Stimulated activated CD4-positive, alpha-beta T cell treated with anti-CD3 and anti-CD28 coated beads, Interleukin-2, amount 100 ng/mL, for 48 hours (primary cell): ENCODE data around the gene HBA2.
"Not testable (repeated sequence)": the region's sequence is repeated elsewhere in the genome, so short reads cannot be mapped to it uniquely, and the experiment has no call there.

Source experiments
- DNase-seq, 2 donors: peaks; one replicate each; pipeline ENCODE4 v3.0.0-alpha.2; 2020

HBA2 gene

DNA sequence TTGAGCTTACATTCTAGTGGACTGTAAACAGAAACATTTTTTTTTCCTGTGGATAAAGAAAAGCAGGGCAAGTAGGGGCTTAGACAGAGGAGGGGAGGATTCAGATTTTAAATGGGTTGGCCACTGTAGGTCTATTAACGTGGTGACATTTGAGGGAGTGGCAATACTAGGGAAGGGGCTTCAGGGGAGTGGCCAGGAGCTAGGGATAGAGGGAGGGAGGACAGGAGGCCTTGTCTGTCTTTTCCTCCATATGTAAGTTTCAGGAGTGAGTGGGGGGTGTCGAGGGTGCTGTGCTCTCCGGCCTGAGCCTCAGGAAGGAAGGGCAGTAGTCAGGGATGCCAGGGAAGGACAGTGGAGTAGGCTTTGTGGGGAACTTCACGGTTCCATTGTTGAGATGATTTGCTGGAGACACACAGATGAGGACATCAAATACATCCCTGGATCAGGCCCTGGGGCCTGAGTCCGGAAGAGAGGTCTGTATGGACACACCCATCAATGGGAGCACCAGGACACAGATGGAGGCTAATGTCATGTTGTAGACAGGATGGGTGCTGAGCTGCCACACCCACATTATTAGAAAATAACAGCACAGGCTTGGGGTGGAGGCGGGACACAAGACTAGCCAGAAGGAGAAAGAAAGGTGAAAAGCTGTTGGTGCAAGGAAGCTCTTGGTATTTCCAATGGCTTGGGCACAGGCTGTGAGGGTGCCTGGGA, 13.4 kb upstream of the HBA2 start:
- DNase-seq: no peak

DNA sequence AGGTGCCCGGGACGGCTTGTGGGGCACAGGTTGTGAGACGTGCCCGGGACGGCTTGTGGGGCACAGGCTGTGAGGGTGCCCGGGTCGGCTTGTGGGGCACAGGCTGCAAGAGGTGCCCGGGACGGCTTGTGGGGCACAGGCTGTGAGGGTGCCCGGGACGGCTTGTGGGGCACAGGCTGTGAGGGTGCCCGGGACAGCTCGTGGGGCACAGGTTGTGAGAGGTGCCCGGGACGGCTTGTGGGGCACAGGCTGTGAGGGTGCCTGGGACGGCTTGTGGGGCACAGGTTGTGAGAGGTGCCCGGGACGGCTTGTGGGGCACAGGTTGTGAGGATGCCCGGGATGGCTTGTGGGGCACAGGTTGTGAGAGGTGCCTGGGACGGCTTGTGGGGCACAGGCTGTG, 12.4 kb upstream of the HBA2 start:
- not testable (repeated sequence) for DNase-seq

DNA sequence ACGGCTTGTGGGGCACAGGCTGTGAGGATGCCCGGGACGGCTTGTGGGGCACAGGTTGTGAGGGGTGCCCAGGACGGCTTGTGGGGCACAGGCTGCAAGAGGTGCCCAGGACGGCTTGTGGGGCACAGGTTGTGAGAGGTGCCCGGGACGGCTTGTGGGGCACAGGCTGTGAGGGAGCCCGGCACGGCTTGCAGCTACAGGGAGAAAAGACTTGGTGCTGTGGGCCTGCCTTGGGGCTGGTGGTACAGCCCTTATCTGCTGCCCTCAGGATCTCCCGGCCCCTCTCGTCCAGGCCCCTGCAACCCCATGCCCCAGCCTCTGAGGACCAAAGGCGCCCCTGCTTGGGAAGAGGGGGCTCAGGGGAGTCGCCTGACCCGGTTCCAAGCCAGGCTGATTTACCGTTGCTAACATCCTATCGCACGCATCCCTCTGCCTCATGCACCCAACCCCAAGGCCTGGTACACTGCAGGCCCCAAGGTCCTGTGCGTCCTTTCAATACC, 11.9 kb upstream of the HBA2 start:
- no peak for DNase-seq

DNA sequence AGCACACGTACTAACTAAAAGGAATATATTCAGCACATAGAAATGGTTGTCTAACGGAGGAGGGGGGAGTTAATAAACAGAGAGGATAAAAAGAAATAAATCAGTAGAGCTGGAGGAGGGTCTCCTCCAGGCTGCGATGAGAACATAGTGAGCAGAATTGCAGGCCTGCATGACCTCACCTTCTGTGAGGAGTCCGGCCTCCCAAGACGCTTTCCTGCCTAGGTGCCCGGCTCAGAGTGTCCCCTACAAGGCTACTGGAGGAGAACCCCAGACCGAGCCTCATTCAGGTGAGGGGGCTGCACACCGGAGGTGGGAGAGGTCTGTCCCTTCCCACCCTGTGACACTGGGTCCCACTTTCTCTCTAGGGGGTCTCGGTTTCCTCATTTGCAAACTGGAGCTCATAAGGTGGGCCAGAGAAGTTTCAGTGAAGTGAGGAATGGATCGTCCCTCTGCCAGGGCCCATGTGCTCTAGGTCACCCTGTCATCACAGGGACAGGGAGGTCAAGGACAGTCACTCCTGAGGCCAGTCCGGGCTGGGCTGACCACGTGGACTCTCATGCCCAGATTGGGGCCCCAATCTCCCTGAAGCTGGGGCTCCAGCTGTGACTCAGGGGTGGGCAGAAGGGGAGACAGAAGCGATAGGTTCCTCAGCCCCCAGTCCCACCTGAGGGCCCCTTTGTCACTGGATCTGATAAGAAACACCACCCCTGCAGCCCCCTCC, 10.2 kb upstream of the HBA2 start:
- no peak for DNase-seq

DNA sequence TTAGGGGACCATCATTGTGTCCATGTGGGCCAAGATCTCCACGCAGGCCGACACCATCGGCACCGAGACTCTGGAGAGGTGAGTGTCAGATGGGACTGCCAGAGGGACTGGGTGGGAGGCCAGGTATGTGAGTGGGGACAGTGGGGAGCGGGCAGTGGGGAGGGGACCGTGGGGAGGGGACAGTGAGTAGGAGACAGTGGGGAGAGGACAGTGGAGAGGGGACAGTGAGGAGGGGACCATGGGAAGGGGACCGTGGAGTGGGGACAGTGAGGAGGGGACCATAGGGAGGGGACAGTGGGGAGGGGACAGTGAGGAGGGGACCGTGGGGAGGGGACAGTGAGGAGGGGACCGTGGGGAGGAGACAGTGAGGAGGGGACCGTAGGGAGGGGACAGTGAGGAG, 9.5 kb upstream of the HBA2 start:
- not testable (repeated sequence) for DNase-seq

DNA sequence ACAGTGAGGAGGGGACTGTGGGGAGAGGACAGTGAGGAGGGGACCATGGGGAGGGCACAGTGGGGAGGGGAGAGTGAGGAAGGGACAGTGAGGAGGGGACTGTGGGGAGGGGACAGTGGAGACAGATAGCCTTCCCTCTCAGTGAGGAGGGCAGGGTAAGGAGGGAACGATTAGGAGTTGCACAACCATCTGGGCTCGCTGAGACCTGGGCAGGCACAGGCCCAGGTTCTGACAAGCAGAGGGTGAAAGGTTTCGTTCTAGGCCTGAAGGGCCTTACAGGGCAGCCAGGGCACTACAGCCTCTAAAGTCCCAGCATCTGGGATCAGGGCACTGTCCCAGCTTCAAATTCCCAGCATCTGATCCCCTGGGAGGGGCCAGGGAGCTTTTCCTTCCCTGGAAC, 9.0 kb upstream of the HBA2 start:
- DNase-seq: not testable (repeated sequence)

DNA sequence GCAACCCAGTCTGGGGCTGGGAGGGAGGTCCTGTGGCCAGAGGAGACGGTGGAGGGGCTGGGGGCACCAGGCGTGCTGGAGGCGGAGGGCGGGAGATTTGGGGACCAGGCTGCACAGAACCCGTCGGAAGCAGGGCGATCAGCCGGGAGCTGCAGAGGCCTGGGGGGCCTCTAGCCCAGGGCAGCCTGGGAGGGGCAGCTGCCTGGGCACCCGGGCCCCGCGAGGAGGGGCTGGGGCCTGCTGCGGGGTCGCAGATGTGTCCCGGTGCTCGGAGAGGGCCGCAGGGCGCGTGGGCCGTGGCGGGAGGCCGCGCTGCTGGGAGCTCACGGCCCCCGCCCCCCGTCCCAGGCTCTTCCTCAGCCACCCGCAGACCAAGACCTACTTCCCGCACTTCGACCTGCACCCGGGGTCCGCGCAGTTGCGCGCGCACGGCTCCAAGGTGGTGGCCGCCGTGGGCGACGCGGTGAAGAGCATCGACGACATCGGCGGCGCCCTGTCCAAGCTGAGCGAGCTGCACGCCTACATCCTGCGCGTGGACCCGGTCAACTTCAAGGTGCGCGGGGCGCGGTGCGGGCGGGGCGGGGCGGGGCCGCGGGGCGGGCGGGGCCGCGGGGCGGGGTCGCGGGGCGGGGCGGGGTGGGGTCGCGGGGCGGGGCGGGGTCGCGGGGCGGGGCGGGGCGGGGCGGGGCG, 8.4 kb upstream of the HBA2 start:
- DNase-seq: not testable (repeated sequence)

DNA sequence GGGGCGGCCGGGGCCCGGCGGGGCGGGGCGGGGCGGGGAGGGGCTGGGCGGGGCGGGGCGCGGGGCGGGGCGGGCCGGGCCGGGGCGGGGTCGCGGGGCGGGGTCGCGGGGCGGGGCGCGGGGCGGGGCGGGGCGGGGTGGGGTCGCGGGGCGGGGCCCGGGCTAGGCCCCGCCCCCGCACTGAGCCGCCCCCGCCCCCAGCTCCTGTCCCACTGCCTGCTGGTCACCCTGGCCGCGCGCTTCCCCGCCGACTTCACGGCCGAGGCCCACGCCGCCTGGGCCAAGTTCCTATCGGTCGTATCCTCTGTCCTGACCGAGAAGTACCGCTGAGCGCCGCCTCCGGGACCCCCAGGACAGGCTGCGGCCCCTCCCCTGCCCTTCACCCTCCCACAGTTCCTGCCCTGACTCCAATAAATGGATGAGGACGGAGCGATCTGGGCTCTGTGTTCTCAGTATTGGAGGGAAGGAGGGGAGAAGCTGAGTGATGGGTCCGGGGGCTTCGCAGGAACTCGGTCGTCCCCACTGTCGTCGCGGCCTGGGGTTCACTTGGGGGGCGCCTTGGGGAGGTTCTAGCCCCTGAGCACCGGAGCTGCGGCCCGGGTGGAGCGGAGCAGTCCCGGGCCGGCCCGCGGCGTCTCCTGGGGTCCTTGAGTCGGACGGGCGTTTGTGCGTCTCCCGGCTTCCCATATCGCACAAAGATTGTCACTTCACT, 7.7 kb upstream of the HBA2 start:
- DNase-seq: no peak

DNA sequence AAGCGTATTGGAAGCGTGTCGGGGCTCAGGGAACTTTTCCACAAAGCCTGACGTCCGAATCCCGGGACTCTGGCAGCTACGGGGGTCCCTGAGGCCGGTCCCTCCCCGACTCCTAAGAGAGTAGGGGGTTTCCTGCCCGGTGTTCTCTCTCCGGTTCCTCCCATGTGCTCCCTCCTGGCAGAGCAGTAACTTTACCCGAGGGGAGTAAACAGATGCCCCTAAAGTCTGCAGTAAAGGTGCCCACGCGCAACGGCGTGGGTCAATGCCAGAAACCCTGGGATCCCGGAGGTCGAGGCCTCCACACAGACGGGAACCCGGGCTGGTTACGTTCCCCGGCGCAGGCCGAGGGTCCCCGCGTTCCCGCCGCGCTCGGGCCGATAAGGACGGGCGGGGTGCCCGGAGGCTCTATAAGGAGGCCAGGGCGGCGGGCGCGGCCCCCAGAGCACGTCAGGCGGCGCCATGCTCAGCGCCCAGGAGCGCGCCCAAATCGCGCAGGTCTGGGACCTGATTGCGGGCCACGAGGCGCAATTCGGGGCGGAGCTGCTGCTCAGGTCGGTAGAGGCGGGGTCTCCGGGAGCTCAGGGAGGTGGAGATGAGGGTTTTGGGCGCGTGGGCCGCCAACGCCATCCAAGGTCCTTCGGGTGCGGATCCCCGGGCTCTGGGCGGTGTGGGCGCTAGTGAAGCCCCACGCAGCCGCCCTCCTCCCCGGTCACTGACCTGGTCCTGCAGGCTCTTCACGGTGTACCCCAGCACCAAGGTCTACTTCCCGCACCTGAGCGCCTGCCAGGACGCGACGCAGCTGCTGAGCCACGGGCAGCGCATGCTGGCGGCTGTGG, 6.9 kb upstream of the HBA2 start, which contains the start of gene HBM:
Gene HBM, plus strand, starts transcription at position 440 of the 836 bp plus-strand sequence. Its CDS starts 20 bp downstream, at position 460.
- DNase-seq: no peak

DNA sequence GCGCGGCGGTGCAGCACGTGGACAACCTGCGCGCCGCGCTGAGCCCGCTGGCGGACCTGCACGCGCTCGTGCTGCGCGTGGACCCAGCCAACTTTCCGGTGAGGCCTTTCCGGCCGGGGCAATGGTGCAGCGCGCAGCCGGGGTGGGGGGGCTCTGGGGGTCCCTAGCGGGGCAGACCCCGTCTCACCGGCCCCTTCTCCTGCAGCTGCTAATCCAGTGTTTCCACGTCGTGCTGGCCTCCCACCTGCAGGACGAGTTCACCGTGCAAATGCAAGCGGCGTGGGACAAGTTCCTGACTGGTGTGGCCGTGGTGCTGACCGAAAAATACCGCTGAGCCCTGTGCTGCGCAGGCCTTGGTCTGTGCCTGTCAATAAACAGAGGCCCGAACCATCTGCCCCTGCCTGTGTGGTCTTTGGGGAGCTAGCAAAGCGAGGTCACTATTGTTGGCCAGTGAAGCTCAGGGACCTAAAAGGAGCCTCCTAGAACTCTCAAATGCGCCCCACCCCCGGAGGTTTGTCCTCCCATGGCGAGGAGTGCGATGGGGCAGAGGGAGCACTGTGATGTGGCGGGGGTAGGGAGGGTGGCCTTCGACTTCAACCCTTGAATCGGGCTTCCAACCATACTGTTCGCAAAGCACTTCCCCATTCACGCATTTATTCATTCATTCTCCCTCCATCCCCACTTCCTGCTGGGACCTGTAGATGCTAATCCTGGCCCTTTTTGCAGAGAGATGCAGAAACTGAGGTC, 6.1 kb upstream of the HBA2 start:
- no peak for DNase-seq

DNA sequence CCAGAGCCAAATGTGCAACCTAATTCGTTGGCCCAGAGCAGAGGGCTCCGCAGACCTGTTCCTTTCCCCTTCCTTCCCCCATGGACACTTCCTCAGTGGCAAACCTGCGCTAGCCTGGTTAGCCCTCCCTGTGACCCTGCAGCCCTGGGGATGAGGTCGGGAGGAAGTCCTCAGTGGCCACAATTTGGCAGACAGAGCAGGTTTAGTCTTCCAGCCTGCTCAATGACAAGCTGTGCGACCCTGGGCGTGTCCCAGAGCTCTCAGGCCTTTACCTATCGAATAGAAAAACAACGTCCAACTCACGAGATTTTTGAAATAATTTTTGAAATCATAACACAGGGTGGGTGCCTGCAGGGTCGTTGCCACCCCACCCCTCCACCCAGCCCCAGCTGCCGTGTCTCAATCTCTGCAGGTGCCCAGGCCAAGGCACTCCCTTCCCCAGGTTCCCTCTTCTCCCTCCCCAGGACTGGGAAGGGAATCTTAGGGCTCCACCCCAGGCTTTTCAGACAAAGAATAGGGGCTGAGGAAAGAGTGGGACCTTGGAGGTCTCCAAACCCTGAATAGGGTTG, 5.5 kb upstream of the HBA2 start:
- DNase-seq: no peak

DNA sequence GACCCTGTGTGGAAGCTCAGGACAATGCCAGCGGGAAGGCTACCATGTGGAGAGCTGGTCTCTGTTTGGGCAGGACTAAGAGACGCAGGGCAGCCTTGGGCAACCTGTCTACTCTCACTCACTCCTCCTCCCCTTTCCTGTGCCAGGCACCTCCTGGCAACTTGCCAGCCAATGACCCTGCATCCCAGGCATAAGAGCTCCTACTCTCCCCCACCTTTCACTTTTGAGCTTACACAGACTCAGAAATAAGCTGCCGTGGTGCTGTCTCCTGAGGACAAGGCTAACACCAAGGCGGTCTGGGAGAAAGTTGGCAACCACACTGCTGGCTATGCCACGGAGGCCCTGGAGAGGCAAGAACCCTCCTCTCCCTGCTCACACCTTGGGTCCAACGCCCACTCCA, 4.3 kb upstream of the HBA2 start:
- DNase-seq: no peak

DNA sequence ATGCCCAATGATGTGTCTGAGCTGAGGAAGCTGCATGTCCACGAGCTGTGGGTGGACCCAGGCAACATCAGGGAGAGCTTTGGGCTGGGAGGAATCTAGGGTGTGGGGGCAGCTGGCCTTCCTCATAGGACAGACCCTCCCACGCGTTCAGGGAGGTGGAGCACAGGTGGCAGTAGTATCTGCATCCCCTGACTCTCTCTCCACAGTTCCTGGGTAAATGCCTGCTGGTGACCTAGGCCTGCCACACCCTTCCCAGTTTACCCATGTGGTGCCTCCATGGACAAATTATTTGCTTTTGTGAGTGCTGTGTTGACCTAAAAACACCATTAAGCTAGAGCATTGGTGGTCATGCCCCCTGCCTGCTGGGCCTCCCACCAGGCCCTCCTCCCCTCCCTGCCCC, 3.7 kb upstream of the HBA2 start:
- no peak for DNase-seq

DNA sequence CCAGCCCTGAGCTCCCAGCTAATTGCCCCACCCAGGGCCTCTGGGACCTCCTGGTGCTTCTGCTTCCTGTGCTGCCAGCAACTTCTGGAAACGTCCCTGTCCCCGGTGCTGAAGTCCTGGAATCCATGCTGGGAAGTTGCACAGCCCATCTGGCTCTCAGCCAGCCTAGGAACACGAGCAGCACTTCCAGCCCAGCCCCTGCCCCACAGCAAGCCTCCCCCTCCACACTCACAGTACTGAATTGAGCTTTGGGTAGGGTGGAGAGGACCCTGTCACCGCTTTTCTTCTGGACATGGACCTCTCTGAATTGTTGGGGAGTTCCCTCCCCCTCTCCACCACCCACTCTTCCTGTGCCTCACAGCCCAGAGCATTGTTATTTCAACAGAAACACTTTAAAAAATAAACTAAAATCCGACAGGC, 2.6 kb upstream of the HBA2 start:
- not testable (repeated sequence) for DNase-seq

DNA sequence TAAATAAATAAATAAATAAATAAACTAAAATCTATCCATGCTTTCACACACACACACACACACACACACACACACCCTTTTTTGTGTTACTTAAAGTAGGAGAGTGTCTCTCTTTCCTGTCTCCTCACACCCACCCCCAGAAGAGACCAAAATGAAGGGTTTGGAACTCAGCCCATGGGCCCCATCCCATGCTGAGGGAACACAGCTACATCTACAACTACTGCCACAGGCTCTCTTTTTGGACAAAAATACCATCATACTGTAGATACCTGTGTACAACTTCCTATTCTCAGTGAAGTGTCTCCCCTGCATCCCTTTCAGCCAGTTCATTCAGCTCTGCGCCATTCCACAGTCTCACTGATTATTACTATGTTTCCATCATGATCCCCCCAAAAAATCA, 1.9 kb upstream of the HBA2 start:
- no peak for DNase-seq

DNA sequence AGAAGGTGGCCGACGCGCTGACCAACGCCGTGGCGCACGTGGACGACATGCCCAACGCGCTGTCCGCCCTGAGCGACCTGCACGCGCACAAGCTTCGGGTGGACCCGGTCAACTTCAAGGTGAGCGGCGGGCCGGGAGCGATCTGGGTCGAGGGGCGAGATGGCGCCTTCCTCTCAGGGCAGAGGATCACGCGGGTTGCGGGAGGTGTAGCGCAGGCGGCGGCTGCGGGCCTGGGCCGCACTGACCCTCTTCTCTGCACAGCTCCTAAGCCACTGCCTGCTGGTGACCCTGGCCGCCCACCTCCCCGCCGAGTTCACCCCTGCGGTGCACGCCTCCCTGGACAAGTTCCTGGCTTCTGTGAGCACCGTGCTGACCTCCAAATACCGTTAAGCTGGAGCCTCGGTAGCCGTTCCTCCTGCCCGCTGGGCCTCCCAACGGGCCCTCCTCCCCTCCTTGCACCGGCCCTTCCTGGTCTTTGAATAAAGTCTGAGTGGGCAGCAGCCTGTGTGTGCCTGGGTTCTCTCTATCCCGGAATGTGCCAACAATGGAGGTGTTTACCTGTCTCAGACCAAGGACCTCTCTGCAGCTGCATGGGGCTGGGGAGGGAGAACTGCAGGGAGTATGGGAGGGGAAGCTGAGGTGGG, 657 bp downstream of the HBA2 start:
- not testable (repeated sequence) for DNase-seq

DNA sequence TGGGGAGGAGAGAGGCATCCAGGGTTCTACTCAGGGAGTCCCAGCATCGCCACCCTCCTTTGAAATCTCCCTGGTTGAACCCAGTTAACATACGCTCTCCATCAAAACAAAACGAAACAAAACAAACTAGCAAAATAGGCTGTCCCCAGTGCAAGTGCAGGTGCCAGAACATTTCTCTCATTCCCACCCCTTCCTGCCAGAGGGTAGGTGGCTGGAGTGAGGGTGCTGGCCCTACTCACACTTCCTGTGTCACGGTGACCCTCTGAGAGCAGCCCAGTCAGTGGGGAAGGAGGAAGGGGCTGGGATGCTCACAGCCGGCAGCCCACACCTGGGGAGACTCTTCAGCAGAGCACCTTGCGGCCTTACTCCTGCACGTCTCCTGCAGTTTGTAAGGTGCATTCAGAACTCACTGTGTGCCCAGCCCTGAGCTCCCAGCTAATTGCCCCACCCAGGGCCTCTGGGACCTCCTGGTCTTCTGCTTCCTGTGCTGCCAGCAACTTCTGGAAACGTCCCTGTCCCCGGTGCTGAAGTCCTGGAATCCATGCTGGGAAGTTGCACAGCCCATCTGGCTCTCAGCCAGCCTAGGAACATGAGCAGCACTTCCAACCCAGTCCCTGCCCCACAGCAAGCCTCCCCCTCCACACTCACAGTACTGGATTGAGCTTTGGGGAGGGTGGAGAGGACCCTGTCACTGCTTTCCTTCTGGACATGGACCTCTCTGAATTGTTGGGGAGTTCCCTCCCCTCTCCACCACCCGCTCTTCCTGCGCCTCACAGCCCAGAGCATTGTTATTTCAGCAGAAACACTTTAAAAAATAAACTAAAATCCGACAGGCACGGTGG, 1.5 kb downstream of the HBA2 start:
- DNase-seq: not testable (repeated sequence)

DNA sequence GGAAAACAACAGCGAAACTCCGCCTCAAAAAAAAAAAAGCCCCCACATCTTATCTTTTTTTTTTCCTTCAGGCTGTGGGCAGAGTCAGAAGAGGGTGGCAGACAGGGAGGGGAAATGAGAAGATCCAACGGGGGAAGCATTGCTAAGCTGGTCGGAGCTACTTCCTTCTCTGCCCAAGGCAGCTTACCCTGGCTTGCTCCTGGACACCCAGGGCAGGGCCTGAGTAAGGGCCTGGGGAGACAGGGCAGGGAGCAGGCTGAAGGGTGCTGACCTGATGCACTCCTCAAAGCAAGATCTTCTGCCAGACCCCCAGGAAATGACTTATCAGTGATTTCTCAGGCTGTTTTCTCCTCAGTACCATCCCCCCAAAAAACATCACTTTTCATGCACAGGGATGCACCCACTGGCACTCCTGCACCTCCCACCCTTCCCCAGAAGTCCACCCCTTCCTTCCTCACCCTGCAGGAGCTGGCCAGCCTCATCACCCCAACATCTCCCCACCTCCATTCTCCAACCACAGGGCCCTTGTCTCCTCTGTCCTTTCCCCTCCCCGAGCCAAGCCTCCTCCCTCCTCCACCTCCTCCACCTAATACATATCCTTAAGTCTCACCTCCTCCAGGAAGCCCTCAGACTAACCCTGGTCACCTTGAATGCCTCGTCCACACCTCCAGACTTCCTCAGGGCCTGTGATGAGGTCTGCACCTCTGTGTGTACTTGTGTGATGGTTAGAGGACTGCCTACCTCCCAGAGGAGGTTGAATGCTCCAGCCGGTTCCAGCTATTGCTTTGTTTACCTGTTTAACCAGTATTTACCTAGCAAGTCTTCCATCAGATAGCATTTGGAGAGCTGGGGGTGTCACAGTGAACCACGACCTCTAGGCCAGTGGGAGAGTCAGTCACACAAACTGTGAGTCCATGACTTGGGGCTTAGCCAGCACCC, 2.6 kb downstream of the HBA2 start:
- DNase-seq: no peak
